Stimulated activated CD4-positive, alpha-beta T cell treated with anti-CD3 and anti-CD28 coated beads, Interleukin-1b, Interleukin-23, amount 100 ng/mL, for 24 hours (primary cell): ENCODE data around the gene TEC.

Experiments
- DNase-seq, 4 experiments: peaks; one replicate each; pipeline ENCODE4 v3.0.0-alpha.2; 2020; ENCODE audit warnings: low read depth in 4 of 4, low spot score in 1 of 4

Gene TEC

DNA sequence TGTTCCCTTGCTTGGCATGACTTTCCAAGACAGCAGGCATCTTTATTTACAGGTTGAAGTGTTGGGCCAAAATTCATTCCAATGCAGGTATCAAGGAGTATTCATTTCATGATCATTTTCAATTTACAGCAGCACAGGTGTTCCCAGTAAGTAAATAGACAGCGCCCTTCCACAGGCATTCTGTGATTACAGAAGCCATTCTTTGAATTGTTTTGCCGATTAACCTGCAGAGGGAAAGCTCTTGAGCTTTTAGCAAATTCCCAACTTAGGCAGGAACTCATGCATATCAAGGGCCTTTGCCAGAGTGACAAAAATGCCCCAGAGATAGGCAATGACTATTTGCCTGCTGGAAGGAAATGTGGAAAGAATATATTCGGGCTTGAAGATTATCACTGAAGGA is 142.4 kb downstream of the TEC start:
- DNase-seq, result no peak

DNA sequence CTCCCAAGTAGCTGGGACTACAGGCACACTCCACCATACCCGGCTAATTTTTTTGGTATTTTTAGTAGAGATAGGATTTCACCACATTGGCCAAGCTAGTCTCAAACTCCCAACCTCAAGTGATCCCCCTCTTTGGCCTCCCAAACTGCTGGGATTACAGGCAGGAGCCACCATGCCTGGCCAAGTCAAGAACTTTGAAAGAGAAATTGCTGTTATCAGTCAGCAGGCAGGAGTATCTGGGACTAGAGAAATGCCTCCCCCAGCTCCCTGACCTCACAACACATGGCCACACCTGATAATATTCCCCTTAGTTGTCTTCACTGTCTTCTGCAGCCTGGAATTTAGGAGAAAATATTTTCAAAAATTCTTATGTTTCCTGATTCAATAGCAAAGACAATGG is 143.0 kb downstream of the TEC start:
- DNase-seq, result no peak

DNA sequence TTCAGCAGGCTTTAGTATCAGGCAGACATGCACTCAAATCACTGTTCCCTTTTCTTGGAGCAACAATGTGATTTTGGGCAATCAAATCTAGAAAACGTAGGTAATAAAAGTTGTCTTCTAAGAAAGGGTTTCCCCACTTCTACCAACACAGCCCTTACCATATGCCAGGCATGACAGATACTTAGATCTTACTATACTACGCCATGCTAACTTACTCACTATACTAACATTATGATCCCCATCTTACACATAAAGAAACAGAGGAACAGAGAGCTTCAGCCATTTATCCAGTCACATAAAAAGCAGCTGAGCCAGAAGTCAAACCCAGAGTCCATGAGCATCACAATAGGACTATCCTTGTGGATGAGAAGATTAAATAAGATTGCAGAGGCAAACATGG is 144.8 kb downstream of the TEC start:
- DNase-seq, result no peak

DNA sequence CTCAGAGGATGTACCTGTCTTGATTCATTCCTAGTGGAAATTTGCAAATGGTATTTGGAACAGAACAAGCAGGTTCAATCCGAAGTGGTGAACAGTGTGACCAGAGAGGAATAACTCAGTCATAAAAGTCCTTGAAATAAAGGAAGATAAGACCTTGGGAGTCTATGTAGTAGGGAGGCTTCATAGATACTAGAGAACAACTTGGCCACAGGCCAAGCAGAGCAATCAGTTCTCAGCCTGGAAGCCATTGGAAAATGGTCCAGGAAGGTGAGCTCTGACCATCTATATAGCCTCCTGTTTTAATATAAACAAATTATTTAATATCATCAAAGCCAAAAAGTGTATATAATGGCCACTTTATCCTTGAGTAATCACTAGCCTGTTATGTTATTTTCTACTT is 146.9 kb downstream of the TEC start:
- DNase-seq, result no peak

DNA sequence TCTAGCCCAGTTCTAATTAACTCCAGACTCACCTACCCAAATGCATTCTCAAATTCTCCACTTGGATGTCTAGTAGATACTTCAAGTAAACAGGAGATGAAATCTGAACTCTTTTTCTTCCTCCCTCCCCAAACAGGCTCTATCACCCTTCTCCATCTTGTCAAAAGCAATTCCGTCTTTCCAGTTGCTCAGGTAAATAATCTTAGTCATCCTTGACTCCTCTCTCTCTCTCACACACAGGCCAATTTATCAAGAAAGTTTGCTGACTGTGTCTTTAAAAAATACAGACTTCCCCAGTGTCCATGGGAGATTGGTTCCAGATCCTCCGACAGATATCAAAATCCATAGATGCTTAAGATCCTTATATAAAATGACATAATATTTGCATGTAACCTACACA is 148.5 kb downstream of the TEC start:
- no peak for DNase-seq

DNA sequence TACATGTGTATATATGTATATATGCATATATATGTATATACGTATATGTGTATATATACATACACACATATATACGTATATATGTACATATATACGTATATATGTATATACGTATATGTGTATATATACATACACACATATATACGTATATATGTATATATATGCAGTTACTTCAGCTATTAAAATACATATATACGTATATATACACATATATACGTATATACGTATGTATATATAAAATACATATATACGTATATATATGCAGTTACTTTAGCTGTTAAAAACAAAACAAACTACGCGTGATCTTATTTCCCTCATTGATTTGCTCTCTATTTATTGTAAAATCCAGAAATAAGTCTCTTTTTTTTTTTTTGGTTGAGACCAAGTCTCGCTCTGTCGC is 149.5 kb downstream of the TEC start:
- DNase-seq, result no peak

DNA sequence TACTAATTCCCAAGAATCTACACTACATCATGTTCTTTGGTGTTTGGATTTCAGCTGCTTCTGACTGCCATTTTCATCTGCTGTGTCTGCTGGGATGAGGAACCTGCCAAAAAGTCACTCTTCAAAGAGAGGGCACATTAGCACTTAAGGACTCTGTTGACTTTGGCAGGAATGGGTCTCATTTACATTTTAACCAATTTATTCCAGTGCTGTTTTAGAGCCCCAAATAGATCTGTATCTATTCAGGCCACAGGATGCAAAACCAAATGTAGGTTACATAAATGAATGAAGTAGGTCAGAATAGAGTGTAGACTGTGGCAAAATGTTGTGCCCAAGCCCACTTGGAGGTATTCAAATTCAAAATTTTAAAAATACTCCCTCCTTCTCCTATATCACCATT is 150.0 kb downstream of the TEC start:
- no peak for DNase-seq

DNA sequence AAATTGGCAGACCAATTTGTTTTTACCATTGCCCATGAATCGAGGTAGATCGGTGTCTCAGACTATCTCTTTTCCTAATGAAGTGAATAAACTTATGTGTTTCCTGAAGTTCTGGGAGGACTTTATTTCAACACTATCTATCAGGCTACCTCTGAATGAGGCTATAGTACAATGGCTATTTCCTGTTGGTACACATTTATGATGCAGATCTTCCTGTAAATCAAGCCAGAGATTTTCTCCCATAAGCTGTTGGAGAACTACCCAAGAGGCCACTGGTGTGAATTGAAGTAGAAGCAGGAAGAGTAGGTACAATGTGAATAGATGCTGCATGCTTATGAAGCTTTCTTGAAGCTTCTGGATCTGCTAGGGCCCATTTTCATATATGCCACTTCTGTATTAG is 151.6 kb downstream of the TEC start:
- DNase-seq, result no peak

DNA sequence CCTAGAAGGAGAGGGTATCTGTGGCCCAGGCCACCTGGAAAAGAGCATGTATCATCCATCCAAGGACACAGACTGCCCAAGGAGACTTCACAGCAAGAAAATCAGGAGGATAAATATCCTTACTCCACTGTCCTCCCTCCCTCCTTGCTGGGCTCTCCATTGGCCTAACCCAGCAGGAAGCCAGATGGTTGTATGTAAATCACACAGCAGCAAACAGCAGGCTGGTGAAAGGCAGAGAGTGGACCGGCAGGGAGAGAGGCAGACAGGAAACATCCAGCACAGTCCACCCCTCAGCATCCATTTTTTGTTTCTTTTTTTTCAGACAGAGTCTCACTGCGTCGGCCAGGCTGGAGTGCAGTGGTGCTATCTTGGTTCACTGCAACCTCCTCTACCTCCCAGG is 153.1 kb downstream of the TEC start:
- DNase-seq, result no peak

DNA sequence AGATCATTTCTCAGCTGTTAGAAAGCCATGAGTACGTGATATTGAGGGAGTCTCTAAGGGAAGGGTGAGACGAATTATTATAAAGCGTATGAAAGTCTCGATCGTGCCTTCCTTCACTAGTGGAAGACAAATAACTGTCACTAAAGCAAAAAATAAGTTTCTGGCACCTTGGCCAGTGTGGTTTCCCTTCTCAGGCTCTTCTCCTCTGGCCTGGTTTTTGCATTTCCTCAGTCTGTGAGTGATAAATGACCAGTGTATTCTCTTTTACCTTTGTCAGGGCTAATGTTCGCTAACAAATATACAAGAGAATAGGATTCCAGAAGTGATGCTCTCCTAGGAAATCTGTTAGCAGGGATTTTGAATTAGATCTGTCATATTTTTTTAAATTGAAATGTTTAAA is 155.2 kb downstream of the TEC start:
- no peak for DNase-seq

DNA sequence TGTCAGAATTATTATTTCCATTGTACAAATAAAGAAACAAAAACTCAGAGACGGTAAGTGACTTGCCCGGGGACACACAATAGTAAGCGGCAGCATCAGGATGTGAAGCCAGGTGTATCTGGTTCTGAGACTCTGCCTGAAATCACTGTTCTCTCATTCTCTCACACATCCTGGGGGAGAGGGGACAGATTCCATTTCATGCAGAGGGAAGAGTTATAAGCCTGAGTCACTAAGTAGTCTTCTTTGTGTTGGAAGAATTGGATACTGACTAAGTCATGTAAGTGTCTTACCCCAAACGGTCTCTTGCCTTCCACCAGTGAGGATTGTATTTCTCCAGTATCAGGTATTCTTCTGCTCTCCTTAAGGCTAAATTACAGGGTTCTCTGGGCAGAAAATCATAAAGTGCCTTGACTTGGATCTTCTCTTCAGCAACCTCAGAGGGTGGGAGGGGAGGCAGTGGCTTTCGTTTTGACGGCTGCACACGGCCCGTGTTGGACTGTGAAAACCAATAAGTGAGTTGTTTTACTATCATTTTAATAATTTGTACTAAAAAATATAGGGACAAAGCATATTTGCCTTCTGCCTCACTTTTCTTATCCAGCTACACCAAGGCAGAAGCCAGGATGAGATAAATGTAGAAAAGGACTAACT is 157.5 kb downstream of the TEC start:
- DNase-seq, result no peak

DNA sequence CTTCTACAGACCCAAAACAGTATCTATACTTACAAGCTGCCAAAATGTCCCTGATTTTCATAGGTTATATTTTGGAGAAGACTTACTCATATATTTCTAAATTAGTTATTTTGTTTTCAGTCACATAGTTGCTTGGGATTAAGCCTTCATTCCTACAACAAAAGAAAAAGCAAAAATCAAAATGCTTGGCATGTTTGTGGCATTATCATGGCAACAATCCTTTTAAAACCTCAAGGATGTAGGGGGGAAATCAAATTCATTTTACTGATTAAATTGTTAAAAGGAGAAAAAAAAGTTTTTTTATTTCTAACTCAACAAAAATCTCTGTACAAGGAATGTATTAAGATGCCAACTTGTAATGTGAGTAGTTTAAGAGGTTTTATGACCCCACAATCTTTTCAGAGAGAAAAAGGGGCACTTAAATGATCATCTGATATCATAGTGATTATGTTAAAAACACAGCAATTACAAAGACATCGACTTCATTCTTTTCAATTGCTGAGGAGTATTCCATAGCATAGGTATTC is 159.1 kb downstream of the TEC start:
- DNase-seq, result no peak

DNA sequence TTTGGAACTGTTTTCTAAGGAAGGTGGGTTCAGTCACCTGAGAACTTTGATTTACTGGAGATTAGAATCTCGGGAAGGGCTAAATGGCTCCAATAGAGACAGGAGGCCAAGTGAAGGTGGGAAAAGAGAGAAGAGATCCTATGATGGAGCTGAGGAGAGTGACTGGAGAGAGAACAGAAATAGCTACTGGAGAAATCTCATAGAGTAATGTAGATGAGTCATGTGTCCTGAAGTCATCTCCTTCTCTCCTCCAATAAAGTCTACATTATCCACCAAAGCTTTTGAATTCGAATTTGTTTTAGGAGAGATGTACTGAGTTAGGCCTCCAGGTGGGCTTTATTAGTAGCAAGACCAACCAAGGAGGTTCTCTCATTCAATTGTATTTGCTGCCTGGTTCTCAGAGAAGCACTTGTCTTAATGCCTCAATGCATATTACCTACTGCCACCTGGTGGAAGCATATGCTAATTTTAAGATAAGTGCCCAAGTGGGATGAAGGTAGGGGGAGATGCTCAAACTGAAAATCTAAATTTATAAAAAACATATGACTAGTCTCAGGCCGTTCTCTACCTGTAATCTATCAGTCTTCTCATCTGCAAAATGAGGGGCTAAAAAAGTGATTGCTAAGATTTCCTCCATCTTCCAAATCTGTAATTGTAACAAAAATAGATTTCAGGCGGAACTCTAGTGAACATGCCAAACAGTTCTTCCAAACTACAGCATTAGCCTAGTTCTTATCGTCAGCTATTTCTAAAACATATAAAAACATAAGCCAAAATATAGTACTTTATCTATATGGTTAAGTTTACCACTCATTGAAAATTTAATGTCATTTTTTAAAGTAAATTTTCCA is 160.0 kb downstream of the TEC start:
- no peak for DNase-seq

DNA sequence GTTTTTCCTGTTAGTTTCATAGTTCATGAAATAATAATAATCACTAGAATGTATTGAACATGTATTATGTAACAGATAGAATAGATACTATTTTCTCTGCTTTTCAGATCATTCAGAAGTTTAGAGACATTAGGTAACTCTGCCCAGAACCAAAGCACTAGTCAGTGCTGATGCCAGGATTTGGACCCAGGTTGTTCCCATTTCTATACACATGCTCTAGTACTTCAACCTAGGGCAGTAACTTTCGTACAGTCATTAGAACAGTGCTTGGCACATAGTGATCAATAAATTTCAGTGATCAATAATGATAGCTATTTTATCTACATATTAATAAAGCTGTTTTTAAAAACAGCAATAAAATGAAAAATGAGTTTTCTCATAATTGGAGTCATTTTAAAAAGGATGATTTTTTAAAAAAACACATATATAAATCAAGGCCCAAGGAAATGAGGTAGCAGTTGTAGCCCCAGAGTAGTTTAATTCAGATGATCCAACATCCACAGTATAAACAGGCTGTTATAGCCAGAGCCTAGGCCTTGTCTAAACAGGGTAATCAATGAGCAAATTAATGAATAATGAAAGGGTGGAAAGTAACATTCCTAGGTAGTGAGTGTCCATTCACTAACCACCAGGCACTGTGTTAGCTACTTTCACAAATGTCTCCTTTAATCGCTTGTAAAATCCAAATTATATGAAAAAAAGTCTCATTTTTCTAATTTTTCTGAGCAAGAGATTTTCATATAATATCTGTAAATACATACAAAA is 161.1 kb downstream of the TEC start:
- DNase-seq, result no peak

DNA sequence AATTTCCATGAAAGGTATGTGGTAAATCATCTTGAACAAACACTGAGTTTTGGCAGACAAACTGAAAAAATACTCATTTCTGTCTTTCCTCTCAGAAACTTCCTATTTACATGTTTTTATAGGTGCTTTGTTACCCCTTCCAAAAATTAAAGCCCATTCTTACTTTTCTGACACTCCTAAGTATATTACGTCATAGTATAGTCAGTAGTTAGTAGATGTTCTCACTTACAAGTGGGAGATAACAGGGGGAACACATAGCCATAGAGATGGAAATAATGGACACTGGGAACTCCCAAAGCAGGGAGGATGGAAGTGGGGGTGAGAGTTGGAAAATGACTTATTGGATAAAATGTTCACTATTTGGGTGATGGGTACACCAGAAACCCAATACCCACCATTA is 164.4 kb downstream of the TEC start:
- DNase-seq, result no peak

DNA sequence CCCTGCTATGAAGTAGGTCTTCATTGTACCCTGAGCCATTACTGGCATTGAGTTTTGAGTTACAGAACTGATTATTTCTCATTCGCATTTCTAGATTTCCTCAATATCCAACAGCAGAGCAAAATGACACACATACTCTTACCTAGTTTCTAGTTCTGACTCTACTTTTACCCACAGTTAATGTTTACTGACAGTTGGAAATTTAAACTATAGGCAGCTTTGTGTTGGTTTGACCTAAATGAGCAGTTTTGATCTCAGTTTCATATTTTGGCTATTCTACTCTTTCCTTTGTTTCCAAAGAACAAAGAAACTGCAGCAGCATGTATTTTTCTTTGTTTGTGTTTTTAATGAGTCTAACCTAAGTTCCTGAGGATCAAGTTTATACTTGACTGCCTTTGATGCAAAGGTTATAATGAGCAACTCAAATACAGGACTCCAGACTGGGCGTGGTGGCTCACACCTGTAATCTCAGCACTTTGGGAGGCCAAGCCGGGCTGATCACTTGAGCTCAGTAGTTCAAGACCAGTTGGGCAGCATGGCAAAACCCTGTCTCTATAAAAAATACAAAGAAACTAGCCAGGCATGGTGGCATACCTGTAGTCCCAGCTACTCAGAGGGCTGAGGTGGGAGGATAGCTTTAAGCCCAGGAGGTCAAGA is 166.0 kb downstream of the TEC start:
- no peak for DNase-seq

DNA sequence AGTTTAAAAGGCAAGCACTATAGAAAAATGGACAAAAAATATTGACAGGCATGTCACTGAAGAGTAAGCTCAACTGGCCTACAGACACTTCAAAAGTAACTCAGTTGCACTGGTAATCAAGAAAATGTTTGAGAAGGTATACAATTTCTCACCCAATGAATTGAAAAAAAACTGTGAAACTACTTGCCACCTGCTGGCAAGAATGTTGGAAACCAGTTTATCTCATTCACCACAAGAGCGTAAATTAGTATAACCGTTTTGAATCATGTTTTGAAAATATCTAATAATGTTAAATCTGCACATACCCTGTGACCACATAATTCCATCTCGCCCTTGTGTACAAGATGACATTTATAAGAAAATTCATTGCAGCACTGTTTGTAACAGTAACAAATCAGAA is 167.3 kb downstream of the TEC start:
- no peak for DNase-seq

DNA sequence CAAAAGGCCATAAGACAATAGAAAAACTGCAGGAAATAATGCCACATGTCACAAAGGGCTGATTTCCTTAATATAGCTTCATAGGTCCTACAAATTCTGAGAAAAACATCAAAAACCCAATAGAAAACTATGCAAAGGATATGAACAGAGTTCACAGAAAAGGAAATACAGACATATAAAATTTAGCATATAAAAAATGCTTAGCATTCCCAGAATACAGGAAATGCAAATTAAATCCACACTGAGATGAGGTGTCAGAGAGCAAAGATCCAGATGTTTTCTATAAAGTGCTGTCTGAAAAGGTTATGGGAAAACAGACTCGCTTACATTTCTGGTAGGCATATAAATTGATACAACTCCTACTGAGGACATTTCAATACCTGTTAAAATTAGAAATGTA is 169.4 kb downstream of the TEC start:
- DNase-seq, result no peak

DNA sequence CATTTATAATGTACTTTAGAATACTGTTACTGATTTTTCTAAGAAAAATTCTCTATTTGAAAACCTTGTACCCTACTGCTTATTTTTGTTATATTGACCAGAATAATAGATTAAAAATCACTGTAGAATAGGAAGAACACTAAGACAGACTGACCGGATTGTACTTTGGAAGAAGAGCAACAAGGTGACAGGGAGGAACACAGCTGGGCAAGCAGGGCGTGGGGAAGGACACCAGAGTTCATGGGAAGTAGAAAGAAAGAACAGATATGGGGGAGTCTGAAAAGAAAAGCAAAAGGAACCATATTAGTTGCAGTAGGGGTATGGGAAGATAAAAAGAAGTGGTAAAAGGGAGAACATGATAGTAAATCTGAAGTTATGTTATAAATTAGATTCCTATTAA is 174.2 kb downstream of the TEC start:
- DNase-seq, result no peak

DNA sequence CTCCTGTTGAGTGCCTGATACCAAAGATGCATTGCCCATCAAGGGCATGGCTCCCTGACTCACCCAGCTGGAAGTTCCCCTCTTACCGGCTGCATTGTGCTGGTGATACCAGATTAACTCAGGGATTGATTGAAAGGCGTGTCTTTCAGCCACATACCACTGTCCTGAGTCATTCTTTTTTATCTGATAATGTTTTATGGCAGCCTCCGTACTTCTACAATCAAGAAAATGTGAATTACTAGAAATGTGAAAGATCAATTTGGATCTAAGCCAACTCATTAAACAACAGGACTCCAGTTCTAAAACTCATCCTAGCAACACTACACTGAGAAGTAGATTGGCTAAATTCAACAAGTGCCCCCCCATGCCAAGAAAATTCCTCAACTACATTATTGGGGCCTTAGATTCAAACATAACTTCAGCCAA is 175.6 kb downstream of the TEC start:
- peak in 2 of 4 experiments; percentile 28 to 39 for DNase-seq

DNA sequence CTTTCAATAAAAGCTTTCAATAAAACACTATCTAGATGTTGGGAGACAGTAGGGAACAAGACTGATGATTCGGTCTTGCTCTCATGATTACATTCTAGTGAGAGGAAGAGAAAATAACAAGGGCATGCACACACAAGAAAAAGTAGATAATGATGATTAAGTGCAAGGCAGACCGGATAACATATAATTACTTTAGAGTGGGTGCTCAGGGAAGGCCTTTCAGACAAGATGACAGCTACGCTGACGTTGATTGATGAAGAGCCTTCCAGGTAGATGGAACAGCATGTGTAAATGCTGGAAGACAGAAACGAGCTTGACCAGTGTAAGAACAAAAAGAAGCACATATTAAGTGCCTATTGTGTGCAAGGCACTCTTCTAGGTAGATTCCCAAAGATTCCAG is 179.0 kb downstream of the TEC start:
- no peak for DNase-seq
